OCI-LY7 (cell line): ENCODE measurements around the gene LRIG2.

ENCODE experiments used
- CTCF ChIP-seq: fragments of 200-600 bp; sonication (generic); conservative IDR thresholded peaks from 2 replicates; pipeline ENCODE4 v1.5.1; 2014; ENCODE audit warnings: mild to moderate bottlenecking, antibody characterized with exemption, low read length, moderate library complexity, mixed read lengths
- EZH2phosphoT487 ChIP-seq: fragments of 200-600 bp; sonication (generic); IDR thresholded peaks from 2 replicates; pipeline ENCODE4 v1.6.1; 2018; ENCODE audit warnings: low read depth, borderline replicate concordance, mild to moderate bottlenecking, mixed run types, antibody characterized with exemption, low read length, moderate library complexity, mixed read lengths

GRCh38 chr1:113029822-113030221 is 43.2 kb upstream of the LRIG2 start:
- TF ChIP-seq CTCF (no peak), EZH2phosphoT487 (no peak)
